Upper lobe of left lung (tissue), 6 donors: ENCODE data around the gene TPCN1. TPM values are rescaled to one million over a fixed set of nuclear protein-coding genes. Genes with fewer than 3 reads are reported as not detected.

Source experiments
- ATAC-seq, 2 donors: fragments of 200-7000 bp; cut with Tn5 transposase; one replicate each; pipeline ENCODE4 v1.9.1; 2022; ENCODE audit warnings: mild to moderate bottlenecking in 2 of 2, moderate library complexity in 2 of 2; ENCODE audit not compliant: low FRiP score in 2 of 2
- DNase-seq, 2 donors: peaks; one replicate each; pipeline ENCODE4 v3.0.0-alpha.2; 2019 to 2020
- H3K27ac ChIP-seq, 4 donors: fragments of 200-600 bp; sonication (generic); one replicate each; pipeline ENCODE4 v1.5.1; 2016 to 2019
- H3K27me3 ChIP-seq, 4 donors: fragments of 200-600 bp; sonication (generic); one replicate each; pipeline ENCODE4 v1.5.1; 2017 to 2019
- H3K36me3 ChIP-seq, 4 donors: fragments of 200-600 bp; sonication (generic); one replicate each; pipeline ENCODE4 v1.5.1; 2016 to 2019
- H3K4me1 ChIP-seq, 4 donors: fragments of 200-600 bp; sonication (generic); one replicate each; pipeline ENCODE4 v1.5.1; 2018 to 2019
- H3K4me3 ChIP-seq, 4 donors: fragments of 200-600 bp; sonication (generic); one replicate each; pipeline ENCODE4 v1.5.1; 2017 to 2019; ENCODE audit warnings: mild to moderate bottlenecking in 2 of 4, moderate library complexity in 1 of 4
- H3K9me3 ChIP-seq, 4 donors: fragments of 200-600 bp; sonication (generic); one replicate each; pipeline ENCODE4 v1.5.1; 2018 to 2019
- CTCF ChIP-seq, 6 experiments: fragments of 450-650 bp in 4 of 6; fragments of 200-600 bp in 2 of 6; sonication (generic) in 2 of 6; IDR thresholded peaks; one replicate each; pipeline ENCODE4 v1.5.1; 2016 to 2019; ENCODE audit warnings: antibody characterized with exemption in 6 of 6
- EP300 ChIP-seq, 4 donors: sonication (generic); formaldehyde crosslinking; IDR thresholded peaks; one replicate each; pipeline ENCODE4 v1.5.1; 2017; ENCODE audit warnings: antibody characterized with exemption in 4 of 4, control low read depth in 2 of 4
- POLR2A ChIP-seq, 4 donors: fragments of 450-650 bp; IDR thresholded peaks; one replicate each; pipeline ENCODE4 v1.5.1; 2016 to 2017; ENCODE audit warnings: antibody characterized with exemption in 4 of 4, mild to moderate bottlenecking in 2 of 4
- POLR2AphosphoS5 ChIP-seq, 2 donors: sonication (generic); formaldehyde crosslinking; IDR thresholded peaks; one replicate each; pipeline ENCODE4 v1.5.1; 2017; ENCODE audit warnings: antibody characterized with exemption in 2 of 2
- WGBS, 2 donors: methylation state at CpG; one replicate each; pipeline ENCODE4 v1.1.5; 2017 to 2018; 5-methylcytosine and 5-hydroxymethylcytosine counted together
- total RNA-seq, 6 donors: library from RNA; depleted of rRNA in 4 of 6; stranded (reverse); fragments of >200 nt in 4 of 6; gene quantifications; one replicate each; pipeline versions ENCODE4 v1.1.0 to v1.2.1, GENCODE V29; 2016 to 2021
- donor health status: DM: no; HTN: no; CAD: no; lungs with moderate emphysema.
- donor health status: DM: no; HTN: yes; CAD: no; lungs with severe emphysema.

TPCN1 gene
- total RNA-seq, 6 donors from 2014 or later = 36.6 to 193 (median 52.2) TPM

- WGBS, 2 donors = 97 to 98% methylated on average over 22 to 23 of the region's 23 CpGs
- H3K4me1 ChIP-seq = peaks cover 16 to 23% (median 19%) of the 10 kb centered on the region in 4 donors
- H3K27ac ChIP-seq = no peak overlapping the region
- DNase-seq (no peak), ATAC-seq (no peak)
- no peaks in the 10 kb centered on the region for H3K9me3 ChIP-seq
- H3K36me3 ChIP-seq = peaks cover 23 to 60% (median 43%) of the 10 kb centered on the region in 4 donors
- no peaks in the 10 kb centered on the region for H3K27me3 ChIP-seq
- TF ChIP-seq POLR2A (IDR thresholded peaks at IDR 0.05) (no peak), POLR2AphosphoS5 (IDR thresholded peaks at IDR 0.05) (no peak)
- no peak overlapping the region for H3K4me3 ChIP-seq
Measured at GRCh38 chr12:113266106-113266895, 45.0 kb downstream of the TPCN1 start.

GRCh38 chr12:113267621-113268020, 46.4 kb downstream of the TPCN1 start:
- DNase-seq = no peak
- Histone ChIP-seq H3K4me3 (no peak overlapping the region), H3K36me3 (peaks cover 23 to 70% (median 46%) of the 10 kb centered on the region in 4 donors), H3K27ac (no peak overlapping the region), H3K27me3 (no peaks in the 10 kb centered on the region), H3K9me3 (no peaks in the 10 kb centered on the region), H3K4me1 (peaks cover 12 to 21% (median 16%) of the 10 kb centered on the region in 4 donors)
- TF ChIP-seq POLR2A (IDR thresholded peaks at IDR 0.05) (no peak), CTCF (IDR thresholded peaks at IDR 0.05) (no peak), POLR2AphosphoS5 (IDR thresholded peaks at IDR 0.05) (no peak), EP300 (IDR thresholded peaks at IDR 0.05) (no peak)
- ATAC-seq = no peak
- 96 to 99% methylated on average over 7 of the region's 7 CpGs for WGBS, 2 donors

- no peak for TF ChIP-seq POLR2A (IDR thresholded peaks at IDR 0.05)
- TF ChIP-seq CTCF (IDR thresholded peaks at IDR 0.05) = no peak
- no peak for DNase-seq
- Histone ChIP-seq H3K4me3 (no peak overlapping the region), H3K9me3 (no peaks in the 10 kb centered on the region), H3K36me3 (peaks cover 23 to 75% (median 49%) of the 10 kb centered on the region in 4 donors), H3K27ac (no peak overlapping the region), H3K27me3 (no peaks in the 10 kb centered on the region), H3K4me1 (peaks cover 16 to 21% (median 19%) of the 10 kb centered on the region in 4 donors)
- 93 to 97% methylated on average over 12 of the region's 12 CpGs for WGBS, 2 donors
- ATAC-seq = no peak
Measured at GRCh38 chr12:113268136-113268535, 46.9 kb downstream of the TPCN1 start.

- no peak overlapping the region for H3K4me3 ChIP-seq
- H3K9me3 ChIP-seq = no peaks in the 10 kb centered on the region
- peaks cover 18 to 23% (median 20%) of the 10 kb centered on the region in 4 donors for H3K4me1 ChIP-seq
- DNase-seq = no peak
- WGBS, 2 donors = 94 to 95% methylated on average over 12 to 19 of the region's 19 CpGs
- no peak overlapping the region for H3K27ac ChIP-seq
- no peaks in the 10 kb centered on the region for H3K27me3 ChIP-seq
- peaks cover 25 to 80% (median 54%) of the 10 kb centered on the region in 4 donors for H3K36me3 ChIP-seq
- no peak for ATAC-seq
- TF ChIP-seq CTCF (IDR thresholded peaks at IDR 0.05) (no peak), POLR2A (IDR thresholded peaks at IDR 0.05) (no peak), POLR2AphosphoS5 (IDR thresholded peaks at IDR 0.05) (no peak), EP300 (IDR thresholded peaks at IDR 0.05) (no peak)
Measured at GRCh38 chr12:113268621-113269020, 47.4 kb downstream of the TPCN1 start.

- peaks cover 32 to 87% (median 55%) of the 10 kb centered on the region in 4 donors for H3K36me3 ChIP-seq
- no peak overlapping the region for H3K4me3 ChIP-seq
- no peak for ATAC-seq
- WGBS, 2 donors = 93 to 96% methylated on average over 12 of the region's 12 CpGs
- DNase-seq = no peak
- H3K9me3 ChIP-seq = no peaks in the 10 kb centered on the region
- no peak overlapping the region for H3K27ac ChIP-seq
- H3K4me1 ChIP-seq = peaks cover 18 to 23% (median 20%) of the 10 kb centered on the region in 4 donors
- TF ChIP-seq EP300 (IDR thresholded peaks at IDR 0.05) = no peak
- no peak for TF ChIP-seq POLR2A (IDR thresholded peaks at IDR 0.05)
- no peak for TF ChIP-seq CTCF (IDR thresholded peaks at IDR 0.05)
- no peak for TF ChIP-seq POLR2AphosphoS5 (IDR thresholded peaks at IDR 0.05)
- no peaks in the 10 kb centered on the region for H3K27me3 ChIP-seq
Measured at GRCh38 chr12:113269257-113269943, 48.1 kb downstream of the TPCN1 start.
